Middle frontal gyrus (tissue), 1 donor: ENCODE results near the gene KRT76.

Experiments used
- DNase-seq: peaks from one replicate; pipeline ENCODE4 v3.0.0-alpha.2; 2015; ENCODE audit warnings: low spot score; ENCODE audit errors: extremely low spot score

The KRT76 gene

DNA sequence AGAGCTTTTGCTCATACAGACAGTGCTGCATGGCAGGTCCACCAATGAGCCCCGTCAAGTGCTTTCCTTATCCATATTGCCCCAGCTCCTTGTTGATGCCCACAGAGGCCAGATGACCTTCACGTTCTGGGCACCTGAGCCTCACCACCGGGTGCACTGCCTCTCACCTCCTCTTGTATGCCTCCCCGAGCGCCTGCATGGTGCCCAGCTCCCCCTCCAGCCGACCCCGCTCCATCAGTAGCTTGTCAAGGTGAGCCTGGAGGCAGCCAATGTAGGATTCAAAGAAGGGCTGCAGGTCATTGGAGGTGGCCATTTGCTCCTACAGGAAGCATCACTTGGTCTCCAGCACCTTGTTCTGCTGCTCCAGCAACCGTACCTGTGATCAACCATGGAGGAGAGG, 42.0 kb downstream of the KRT76 start:
- DNase-seq, result no peak

DNA sequence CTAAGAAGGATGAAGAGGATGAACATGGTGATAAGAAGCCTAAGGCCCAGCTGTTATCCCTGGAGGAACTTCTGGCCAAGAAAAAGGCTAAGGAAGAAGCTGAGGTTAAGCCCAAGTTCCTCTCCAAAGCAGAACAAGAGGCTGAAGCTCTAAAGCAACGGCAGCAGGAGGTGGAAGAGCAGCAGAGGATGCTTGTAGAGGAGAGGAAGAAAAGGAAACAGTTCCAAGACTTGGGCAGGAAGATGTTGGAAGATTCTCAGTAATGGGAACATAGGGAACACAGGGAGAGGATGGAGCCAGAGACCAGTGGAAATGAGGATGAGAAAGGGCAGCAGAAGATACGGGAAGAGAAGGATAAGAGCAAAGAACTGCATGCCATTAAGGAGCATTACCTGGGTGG, 46.4 kb downstream of the KRT76 start:
- no peak for DNase-seq

- no peak for DNase-seq
These were observed 46.8 kb downstream of the KRT76 start for GRCh38 chr12:52730383-52730782.

- DNase-seq, result no peak
These were observed 48.0 kb downstream of the KRT76 start for GRCh38 chr12:52729147-52729546.

DNA sequence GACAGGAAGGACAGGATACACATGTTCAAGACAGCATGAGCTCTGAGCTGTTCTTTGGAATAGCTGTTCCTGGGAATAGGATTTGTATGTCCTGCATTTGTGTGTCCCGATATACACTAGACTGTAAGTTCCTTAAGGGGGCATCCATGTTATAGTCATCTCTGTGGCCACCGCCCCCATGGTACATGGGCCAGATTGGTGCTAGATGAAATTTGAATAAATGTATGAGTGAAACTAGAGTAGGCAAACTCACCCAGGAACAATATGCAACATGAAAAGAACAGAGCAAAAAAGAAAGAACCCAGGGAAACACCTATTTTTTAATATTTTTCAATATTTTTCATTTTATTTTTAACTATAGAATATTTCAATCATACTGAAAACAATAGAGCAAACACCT, 48.8 kb downstream of the KRT76 start:
- no peak for DNase-seq

GRCh38 chr12:52727037-52727436, 50.1 kb downstream of the KRT76 start:
- DNase-seq, result no peak

- DNase-seq, result no peak
These were observed 50.7 kb downstream of the KRT76 start for GRCh38 chr12:52726451-52726850.

GRCh38 chr12:52724384-52724783, 52.8 kb downstream of the KRT76 start:
- DNase-seq, result no peak

DNA sequence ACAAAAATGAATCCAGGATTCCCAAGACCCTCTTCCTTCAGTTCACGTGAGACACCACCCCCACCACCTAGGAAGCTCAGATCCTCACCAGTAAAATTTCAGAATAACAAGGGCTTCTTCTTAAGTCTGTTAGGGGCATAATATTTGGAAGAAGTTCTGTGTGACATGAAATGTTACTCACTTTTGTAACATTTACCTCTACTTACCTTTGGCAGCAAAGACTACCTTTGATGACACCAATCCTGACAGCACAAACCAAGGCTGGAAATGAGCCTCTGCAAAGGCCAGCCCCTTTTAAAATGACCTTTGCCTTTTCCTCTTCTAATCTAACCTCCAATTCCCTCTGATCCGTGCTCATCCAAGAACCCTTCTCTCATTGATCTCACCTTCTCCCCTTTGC, 54.5 kb downstream of the KRT76 start:
- no peak for DNase-seq

DNA sequence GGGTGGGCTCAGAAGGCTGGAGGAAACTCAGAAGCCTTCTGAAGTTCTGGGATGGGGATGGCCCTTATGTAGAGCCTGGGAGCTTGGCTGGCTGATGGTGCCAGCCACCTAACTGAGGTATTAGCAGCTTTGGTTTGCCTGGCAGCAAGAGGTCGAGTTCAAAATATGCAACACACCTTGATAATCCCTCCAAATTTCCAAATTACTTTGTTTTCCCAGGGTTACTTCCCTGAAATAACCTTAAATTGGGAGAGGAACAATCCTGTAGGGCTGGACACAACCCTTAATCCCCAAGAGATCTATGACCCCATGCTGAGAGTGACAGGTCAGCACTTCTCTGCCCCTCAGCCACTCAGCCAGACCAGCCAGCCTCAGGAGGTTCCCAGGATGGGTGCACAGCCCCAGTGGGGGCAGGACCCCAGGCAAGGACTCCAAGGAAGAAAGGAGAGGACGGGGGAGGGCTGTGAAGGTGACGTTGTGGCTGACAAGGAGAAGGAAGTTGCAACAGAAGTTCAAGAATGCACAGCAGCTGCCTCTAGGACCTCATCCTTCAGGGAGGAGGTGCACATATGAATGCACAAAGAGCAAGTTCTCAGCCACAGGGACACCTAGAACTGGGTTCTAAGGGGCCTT, 55.2 kb downstream of the KRT76 start:
- no peak for DNase-seq

DNA sequence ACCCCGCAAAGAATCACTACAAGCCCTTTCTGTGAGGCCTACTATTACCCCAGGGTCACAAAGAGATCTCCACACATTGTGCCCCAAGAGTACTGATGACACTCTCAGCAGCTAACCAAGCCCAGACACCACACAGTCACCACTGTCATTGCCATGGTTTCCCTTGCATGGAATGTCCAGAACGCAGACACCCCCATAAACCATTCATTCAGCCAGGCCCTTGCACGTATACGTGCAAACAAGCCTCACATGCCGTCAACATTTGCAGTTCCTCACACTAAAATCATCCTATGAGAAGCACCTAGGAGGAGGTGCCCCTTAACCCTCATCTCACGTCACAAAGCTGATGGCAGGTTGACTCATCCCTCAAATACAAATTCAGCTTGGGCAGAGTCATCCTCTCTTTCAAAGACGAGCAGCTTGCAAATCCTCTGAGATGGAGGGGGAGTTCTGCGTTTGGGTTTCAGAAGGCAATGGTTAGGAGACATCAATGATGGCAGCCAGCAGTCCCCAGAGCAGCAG, 56.7 kb downstream of the KRT76 start:
- no peak for DNase-seq
